Lower leg skin (tissue), 4 donors: ENCODE measurements around the gene HOMER2. TPM values are rescaled to one million over a fixed set of nuclear protein-coding genes. Genes with fewer than 3 reads are reported as not detected.

Source experiments
- DNase-seq, 2 donors: peaks; one replicate each; pipeline ENCODE4 v3.0.0-alpha.2; 2019; ENCODE audit warnings: low spot score in 2 of 2
- H3K4me3 ChIP-seq: fragments of 200-600 bp; sonication (generic); 2 replicates; pipeline ENCODE4 v1.5.1; 2017; ENCODE audit warnings: mild to moderate bottlenecking, low read depth; ENCODE audit not compliant: poor library complexity, severe bottlenecking
- POLR2A ChIP-seq, 2 donors: fragments of 450-650 bp; IDR thresholded peaks; one replicate each; pipeline ENCODE4 v1.6.1; 2016 to 2017; ENCODE audit warnings: antibody characterized with exemption in 2 of 2, mild to moderate bottlenecking in 1 of 2, moderate library complexity in 1 of 2
- WGBS, 2 donors: methylation state at CpG; one replicate each; pipeline ENCODE4 v1.1.5; 2018; 5-methylcytosine and 5-hydroxymethylcytosine counted together
- intact Hi-C: fragments of 100-400 bp; cut with DNase I; formaldehyde crosslinking; loops from one replicate; pipeline ENCODE4 v1.15.0; 2023; ENCODE audit warnings: low total_unique reads
- total RNA-seq, 4 donors: library from RNA; depleted of rRNA; stranded (reverse); fragments of >200 nt; gene quantifications; one replicate each; pipeline ENCODE4 v1.1.0, GENCODE V29; 2016
- TF ChIP-seq, protein P1 (sequence below), 3 donors: fragments of 450-650 bp; IDR thresholded peaks; one replicate each; pipeline ENCODE4 v1.5.1; 2016; ENCODE audit warnings: antibody characterized with exemption in 3 of 3, mild to moderate bottlenecking in 3 of 3, moderate library complexity in 2 of 3

The HOMER2 gene
- total RNA-seq, 4 donors from 2014 or later, result 88.3 to 129 (median 108) TPM

GRCh38 chr15:82892573-82892972, 59.9 kb downstream of the HOMER2 start:
- no peak for TF ChIP-seq POLR2A (IDR thresholded peaks at IDR 0.05)
- TF ChIP-seq, protein P1, sequence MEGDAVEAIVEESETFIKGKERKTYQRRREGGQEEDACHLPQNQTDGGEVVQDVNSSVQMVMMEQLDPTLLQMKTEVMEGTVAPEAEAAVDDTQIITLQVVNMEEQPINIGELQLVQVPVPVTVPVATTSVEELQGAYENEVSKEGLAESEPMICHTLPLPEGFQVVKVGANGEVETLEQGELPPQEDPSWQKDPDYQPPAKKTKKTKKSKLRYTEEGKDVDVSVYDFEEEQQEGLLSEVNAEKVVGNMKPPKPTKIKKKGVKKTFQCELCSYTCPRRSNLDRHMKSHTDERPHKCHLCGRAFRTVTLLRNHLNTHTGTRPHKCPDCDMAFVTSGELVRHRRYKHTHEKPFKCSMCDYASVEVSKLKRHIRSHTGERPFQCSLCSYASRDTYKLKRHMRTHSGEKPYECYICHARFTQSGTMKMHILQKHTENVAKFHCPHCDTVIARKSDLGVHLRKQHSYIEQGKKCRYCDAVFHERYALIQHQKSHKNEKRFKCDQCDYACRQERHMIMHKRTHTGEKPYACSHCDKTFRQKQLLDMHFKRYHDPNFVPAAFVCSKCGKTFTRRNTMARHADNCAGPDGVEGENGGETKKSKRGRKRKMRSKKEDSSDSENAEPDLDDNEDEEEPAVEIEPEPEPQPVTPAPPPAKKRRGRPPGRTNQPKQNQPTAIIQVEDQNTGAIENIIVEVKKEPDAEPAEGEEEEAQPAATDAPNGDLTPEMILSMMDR (IDR thresholded peaks at IDR 0.05), result no peak
- no peak overlapping the region for H3K4me3 ChIP-seq
- DNase-seq, result no peak
- 90 to 92% methylated on average over 9 of the region's 9 CpGs for WGBS, 2 donors
- intact Hi-C loops, result no loop called here

DNA sequence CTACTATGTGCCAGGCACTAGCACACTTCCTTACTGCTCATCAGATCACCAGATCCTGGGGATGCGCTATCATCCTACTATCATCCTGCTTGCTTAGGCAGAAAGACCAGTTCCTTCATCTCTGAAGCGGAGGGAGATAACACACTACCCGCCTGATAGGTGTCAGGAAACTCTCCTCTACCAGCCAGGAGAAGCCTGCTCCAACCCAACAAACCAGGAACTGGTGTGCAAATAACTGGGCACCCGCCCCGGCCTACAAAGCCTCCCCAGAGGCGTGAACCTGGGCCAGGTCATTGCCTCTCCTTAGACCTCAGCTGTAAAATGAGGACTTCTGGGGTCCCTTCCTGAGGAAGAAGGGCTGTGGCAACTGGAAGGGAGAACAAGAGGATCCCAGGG, 61.5 kb downstream of the HOMER2 start:
- DNase-seq, result no peak
- TF ChIP-seq, protein P1 (IDR thresholded peaks at IDR 0.05), result no peak
- no peak for TF ChIP-seq POLR2A (IDR thresholded peaks at IDR 0.05)
- no peak overlapping the region for H3K4me3 ChIP-seq
- intact Hi-C loops, result no loop called here
- 52 to 57% methylated on average over 6 of the region's 6 CpGs for WGBS, 2 donors

- no peak overlapping the region for H3K4me3 ChIP-seq
- intact Hi-C loops, result no loop called here
- 45 to 55% methylated on average over 9 of the region's 9 CpGs for WGBS, 2 donors
- no peak for TF ChIP-seq POLR2A (IDR thresholded peaks at IDR 0.05)
- TF ChIP-seq, protein P1 (IDR thresholded peaks at IDR 0.05), result no peak
- no peak for DNase-seq
These were observed 62.1 kb downstream of the HOMER2 start for GRCh38 chr15:82890338-82890994.

DNA sequence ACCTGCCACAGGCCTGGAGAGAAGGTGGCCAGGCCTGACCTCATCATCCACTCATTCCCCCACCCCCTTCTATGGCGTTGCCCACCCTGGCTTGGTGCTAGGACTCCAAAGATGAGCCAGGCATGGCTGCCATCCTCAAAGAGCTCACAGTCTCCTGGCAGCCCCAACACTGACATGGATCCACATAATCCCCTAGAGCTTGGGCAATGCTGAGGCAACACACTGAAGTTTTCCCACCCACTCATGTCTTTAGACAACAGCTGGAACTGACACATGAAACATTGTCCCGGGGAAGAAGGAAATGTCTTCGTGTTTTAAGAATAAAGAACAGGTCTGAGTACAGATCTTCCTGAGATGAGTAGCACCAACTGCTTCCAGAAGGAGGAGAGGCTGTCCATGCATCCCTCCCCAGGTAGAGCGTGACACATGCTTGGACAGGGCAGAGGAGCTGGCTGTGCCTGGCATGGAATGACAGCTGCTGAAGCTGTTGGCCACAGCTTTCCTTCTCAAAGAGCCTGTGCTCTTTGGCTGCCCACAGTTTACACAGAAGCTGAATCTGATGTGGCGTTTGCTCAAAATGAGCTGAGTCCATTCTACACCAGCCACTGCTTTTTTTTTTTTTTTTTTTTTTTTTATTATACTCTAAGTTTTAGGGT, 70.1 kb downstream of the HOMER2 start:
- DNase-seq, result no peak
- TF ChIP-seq POLR2A (IDR thresholded peaks at IDR 0.05), result no peak
- TF ChIP-seq, protein P1 (IDR thresholded peaks at IDR 0.05), result no peak
- intact Hi-C loops, result no loop called here
- no peak overlapping the region for H3K4me3 ChIP-seq
- 59 to 64% methylated on average over 4 to 5 of the region's 5 CpGs for WGBS, 2 donors

DNA sequence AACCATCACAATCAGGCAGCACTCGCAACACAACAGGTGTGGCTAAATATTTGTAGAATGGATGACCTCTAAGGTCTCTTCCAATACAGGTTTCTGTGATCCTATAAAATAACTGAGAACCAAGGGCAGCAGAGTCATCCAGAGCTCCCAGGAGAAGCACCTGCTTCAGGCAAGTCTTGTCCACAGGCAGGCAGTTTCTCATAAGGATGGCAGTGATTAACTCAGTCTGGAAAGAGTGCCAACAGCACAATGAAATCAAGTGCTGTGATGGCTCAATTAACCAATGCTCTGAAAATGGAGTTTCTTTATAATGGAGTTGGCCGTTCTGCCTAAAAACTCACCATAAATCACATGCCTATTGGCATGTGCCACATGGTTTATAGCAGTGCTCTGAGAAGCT, 70.8 kb downstream of the HOMER2 start:
- DNase-seq, result no peak
- intact Hi-C loops, result no loop called here
- 81 to 84% methylated on average over 2 of the region's 2 CpGs for WGBS, 2 donors
- H3K4me3 ChIP-seq, result no peak overlapping the region
- no peak for TF ChIP-seq POLR2A (IDR thresholded peaks at IDR 0.05)
- TF ChIP-seq, protein P1 (IDR thresholded peaks at IDR 0.05), result no peak
